ENCODE results near the gene FUCA2.
A peak's percentile ranks its signal among the peaks of the same experiment; 100 is the strongest.

DNA sequence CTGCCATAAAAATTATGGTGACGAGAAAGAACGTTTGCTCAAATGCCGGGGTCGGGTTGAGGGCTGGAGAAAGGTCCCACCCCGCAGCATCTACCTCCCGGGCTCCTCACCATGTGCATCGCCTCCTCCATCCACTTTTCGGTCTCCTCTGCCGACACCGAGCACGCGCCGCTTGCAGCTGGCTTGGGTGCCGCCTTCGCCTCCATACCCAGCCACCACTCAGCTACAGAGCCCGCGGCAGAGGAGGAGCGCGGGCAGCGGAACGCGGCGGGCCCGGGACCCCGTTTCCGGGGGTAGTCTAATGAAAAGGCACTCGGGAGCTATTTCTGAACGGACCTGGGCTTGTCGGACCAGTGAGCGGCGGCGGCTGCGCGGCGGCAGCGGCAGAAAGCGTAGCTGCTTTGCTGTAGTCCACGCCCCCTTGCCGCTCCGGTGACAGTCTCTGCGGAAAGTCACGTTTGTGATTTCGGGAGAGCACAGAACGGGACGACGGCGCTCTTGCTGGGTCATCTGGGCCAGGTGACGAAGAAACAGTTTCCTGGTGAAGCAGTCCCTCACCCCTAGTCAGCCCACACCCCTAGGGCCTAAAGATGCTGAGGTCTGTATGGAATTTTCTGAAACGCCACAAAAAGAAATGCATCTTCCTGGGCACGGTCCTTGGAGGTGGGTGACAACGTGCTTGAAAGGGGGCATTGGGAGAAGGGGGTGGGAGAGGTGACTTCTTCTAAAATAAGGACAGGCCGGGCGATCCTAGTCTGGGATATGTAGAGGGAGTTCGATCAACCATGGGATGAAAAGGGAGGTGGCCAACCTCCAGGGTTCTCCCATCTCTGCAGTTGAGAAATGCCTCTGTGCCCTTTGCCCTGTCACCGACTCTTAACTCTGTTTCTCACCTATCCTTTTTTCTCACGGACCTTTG is 60.8 kb downstream of the FUCA2 start, which contains the start of the genes ADAT2 and PEX3:
- TF ChIP-seq EP300 (IDR thresholded peaks at IDR 0.05) (no peak), POLR2A (IDR thresholded peaks at IDR 0.05) (peak; percentile 28 to 49)
